HG03378 (cell line): ENCODE data around the gene SLC9A7.
A peak's percentile ranks its signal among the peaks of the same experiment; 100 is the strongest.

Experiments used
- ATAC-seq: cut with Tn5 transposase; IDR thresholded peaks from one replicate; pipeline ENCODE4 v1.9.1; 2021; ENCODE audit warnings: mild to moderate bottlenecking, moderate library complexity; ENCODE audit not compliant: unreplicated experiment

SLC9A7 gene

GRCh38 chrX:46653482-46653881, 105.4 kb downstream of the SLC9A7 start:
- ATAC-seq, result no peak

GRCh38 chrX:46649421-46650260, 109.3 kb downstream of the SLC9A7 start:
- ATAC-seq, result no peak

- ATAC-seq, result no peak
Measured at GRCh38 chrX:46648660-46649059, 110.3 kb downstream of the SLC9A7 start.

- ATAC-seq, result no peak
Measured at GRCh38 chrX:46647251-46647650, 111.7 kb downstream of the SLC9A7 start.

- ATAC-seq, result no peak
Measured at GRCh38 chrX:46645614-46646013, 113.3 kb downstream of the SLC9A7 start.

GRCh38 chrX:46643636-46644035, 115.3 kb downstream of the SLC9A7 start:
- no peak for ATAC-seq

- peak; percentile 38 for ATAC-seq
Measured at GRCh38 chrX:46642145-46642544, 116.8 kb downstream of the SLC9A7 start.

- ATAC-seq, result peak; percentile 73
Measured at GRCh38 chrX:46637938-46638337, 121.0 kb downstream of the SLC9A7 start.

- no peak for ATAC-seq
Measured at GRCh38 chrX:46636223-46636622, 122.7 kb downstream of the SLC9A7 start.

- ATAC-seq, result no peak
Measured at GRCh38 chrX:46635186-46635585, 123.7 kb downstream of the SLC9A7 start.

GRCh38 chrX:46634577-46634976, 124.3 kb downstream of the SLC9A7 start:
- ATAC-seq, result no peak

GRCh38 chrX:46630141-46630540, 128.8 kb downstream of the SLC9A7 start:
- no peak for ATAC-seq

GRCh38 chrX:46628460-46629371, 130.2 kb downstream of the SLC9A7 start:
- peak; percentile 91 for ATAC-seq

GRCh38 chrX:46627711-46628419, 131.1 kb downstream of the SLC9A7 start:
- no peak for ATAC-seq

GRCh38 chrX:46627062-46627461, 131.9 kb downstream of the SLC9A7 start:
- no peak for ATAC-seq

GRCh38 chrX:46626566-46626965, 132.4 kb downstream of the SLC9A7 start:
- no peak for ATAC-seq

- ATAC-seq, result no peak
Measured at GRCh38 chrX:46624090-46624786, 134.7 kb downstream of the SLC9A7 start.

GRCh38 chrX:46621572-46621971, 137.3 kb downstream of the SLC9A7 start:
- ATAC-seq, result no peak

- no peak for ATAC-seq
Measured at GRCh38 chrX:46620505-46620904, 138.4 kb downstream of the SLC9A7 start.

GRCh38 chrX:46618947-46619346, 140.0 kb downstream of the SLC9A7 start:
- no peak for ATAC-seq

GRCh38 chrX:46617906-46618305, 141.0 kb downstream of the SLC9A7 start:
- no peak for ATAC-seq
